NCI-H345 treated with DMSO at 0.1 percent for 48 hours (cell line): ENCODE data around the gene BACH2.

ENCODE experiments used
- DNase-seq: peaks from one replicate; lab custom pipeline; 2025; ENCODE audit not compliant: unreplicated experiment; lab: John Stamatoyannopoulos, UW

The BACH2 gene

DNA sequence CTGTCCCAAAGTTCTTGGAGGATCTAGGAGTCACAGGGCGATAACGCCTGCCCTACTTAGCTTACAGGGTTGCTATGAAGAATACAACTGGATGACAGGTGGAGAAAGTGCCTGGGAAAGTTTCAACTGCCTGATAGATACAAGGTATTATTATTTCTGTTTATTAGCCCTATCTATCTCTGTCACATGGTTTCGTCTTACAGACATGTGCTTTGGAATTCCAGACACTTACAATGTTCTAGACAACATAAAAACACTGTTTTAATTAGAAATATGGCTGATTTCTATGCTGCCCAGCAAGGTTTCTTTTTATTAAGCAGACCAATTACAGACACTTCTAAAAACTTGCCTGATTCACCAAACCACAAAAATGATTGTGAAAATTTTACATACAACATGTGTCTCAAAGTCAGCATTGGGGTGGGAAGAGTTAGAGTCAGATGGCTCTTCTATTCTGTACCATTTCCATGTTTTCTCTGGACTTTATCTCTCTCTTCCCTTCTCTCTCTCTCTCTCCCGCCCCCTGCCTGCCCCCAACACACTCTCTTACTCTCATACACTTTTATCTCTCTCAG, 352.4 kb downstream of the BACH2 start:
- DNase-seq: no peak

- DNase-seq: no peak
Observed at GRCh38 chr6:89942601-89943000, 354.0 kb downstream of the BACH2 start.

DNA sequence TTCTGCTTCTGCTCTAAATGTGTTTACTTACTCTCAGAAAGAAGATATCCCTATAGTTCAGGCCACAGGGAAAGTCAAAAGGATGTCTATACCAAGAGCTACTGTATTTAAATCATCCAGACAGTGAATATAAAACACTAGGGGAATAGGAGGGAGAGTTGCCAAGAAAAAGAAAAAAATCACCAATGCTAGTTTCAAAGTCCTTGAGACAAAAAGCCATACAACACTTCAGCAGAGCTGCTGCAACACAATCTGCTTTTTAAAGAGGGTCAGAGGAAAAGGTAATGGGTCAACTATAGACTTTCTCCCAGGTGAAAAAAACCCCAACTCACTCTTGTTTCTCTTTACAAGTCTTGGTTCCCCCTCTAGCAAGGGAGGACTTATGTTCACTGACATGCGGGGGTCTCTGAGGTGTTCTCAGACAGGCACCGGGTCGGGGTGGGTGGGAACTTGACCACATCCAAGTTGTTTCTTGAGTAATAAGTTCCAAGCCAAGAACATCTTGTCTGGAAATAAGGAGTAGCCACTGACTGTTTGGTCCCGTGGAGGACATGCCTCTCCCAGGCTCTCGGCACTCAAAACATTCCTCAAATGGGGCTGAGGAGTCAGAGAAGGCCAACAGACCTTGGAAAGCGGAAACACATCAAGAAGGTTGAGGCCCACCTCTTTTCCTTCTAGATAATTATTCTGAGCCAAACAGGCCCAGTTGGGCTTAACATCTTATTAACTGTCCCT, 354.7 kb downstream of the BACH2 start:
- DNase-seq: no peak

DNA sequence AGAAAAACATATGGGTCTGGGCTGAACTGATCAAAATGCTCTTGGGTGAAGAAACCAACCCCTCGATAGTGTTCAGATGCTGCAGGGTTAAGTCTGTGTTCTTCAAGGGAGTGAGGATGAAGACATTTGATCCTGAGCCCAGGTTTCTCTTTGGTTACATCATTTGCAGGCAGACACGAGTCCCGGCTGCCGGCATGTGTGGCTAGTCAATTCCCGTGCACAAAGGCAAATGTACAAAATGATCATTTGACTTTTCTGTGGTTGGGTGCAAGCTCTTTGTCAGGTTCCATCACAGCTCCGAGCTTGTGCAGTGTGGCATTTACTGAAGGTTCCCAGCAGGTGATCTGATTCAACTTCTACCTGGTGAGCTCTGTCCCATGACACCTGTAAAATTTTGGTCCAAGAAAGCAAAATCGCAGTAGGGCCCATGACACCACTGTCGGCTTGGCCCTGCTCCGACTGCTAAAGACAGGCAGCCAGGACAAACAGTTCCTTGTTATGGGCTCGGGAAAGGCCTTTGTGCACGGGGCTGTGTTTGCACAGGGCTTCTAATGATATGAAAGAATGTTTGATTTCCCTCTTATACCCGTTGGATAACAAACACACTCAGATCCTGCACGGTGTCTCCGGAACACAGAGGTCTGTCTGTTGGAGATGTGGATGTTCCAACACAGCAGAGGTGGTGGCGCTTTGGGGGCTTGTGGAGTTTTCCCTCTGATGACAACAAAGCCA, 355.4 kb downstream of the BACH2 start:
- peak; percentile 62 for DNase-seq

GRCh38 chr6:89940225-89941027, 356.2 kb downstream of the BACH2 start:
- peak; percentile 82 for DNase-seq

- no peak for DNase-seq
Observed at GRCh38 chr6:89939144-89939543, 357.5 kb downstream of the BACH2 start.

DNA sequence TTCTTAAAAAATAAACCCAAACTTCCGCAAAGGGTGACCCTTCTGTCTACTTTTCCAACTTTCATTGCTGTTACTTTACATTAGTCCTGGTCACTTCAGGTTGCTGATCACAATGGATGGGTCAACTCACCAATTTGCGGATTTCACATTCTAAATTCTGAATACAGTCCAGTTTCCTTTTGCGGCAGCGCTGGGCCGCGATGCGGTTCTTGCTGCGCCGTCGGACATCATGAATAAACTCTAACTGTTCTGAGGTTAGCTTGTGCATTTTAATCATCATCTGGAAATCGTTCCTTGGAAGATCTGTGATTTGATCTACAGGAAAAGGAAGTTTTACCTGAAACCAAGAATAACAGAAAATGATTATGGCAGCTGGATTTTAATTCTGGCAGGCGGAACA, 358.6 kb downstream of the BACH2 start:
- no peak for DNase-seq

DNA sequence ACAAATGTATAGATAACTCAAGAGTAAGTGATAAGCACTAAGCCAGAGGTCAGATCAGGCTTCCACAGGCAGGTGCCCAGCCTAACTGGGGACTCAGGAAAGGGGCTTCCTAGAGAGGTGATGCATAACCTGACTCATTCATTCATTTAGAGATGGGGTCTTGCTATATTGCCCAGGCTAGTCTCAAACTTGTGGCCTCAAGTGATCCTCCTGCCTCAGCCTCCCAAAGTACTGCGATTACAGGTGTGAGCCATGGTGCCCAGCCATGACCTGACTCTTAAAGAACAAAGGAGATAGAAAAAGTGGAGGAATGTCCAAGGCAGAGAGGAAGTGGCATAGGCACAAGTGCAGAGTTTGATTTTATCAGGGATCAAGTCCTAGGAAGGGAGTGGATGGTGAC, 360.5 kb downstream of the BACH2 start:
- DNase-seq: no peak

DNA sequence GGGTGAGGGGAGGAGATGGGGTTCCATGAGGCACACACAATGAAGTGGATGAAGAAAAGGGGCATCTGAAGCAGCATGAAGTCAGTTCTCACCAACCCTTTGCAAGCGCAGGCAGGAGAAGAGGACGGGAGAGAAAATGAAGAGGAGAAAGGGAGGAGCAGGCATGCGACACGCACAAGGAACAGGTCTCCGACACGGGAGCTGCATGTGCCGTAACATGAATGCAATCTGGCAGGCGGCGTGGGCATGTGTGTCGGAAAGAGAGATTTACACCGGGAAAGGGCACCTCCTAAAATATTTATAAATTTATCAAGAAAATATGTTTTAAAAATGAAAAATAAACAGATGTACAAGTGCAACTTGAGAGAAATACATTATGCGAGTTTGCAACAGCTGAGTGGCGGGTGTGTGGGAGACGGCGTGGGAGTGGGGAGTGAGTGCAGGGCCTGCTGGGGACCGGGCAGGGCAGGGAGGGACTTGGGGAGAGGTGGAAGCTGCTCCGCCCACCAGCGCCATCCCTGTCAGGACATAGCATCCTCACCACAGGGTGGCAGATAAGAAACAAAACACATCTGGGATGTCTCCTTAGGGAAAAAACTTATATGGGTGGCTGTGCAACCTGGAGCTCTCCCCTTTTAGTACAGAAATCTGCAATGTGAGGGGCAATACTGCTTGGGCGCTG, 361.8 kb downstream of the BACH2 start:
- DNase-seq: no peak

DNA sequence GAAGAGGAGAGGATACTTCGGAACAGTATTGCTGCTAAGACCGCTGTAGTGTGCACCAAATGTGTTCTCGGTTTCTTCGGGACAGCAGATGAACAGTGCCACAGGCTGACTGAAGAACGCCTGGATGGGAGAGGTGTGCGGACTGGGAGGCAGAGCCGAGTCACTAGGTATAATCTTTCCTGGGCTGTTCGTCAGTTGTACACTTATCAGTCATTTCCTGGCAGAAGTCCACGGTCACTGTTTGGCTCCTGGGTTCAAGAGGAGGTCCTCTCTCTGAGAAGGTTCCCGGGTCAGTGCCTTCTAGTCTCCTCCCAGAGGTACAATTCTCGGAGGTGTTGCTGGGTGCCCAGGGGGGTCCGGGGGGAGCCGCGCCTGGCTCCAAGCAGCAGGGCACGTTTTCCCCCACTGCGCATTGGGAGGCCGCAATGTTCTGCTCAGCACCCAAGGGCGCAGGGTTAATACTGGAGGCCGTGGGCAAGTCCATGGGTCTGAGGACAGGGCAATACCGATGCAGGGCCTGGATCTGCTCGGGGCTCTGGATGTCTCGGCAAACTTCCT, 364.3 kb downstream of the BACH2 start:
- no peak for DNase-seq

- no peak for DNase-seq
Observed at GRCh38 chr6:89930789-89931188, 365.9 kb downstream of the BACH2 start.

- no peak for DNase-seq
Observed at GRCh38 chr6:89928604-89929003, 368.0 kb downstream of the BACH2 start.

DNA sequence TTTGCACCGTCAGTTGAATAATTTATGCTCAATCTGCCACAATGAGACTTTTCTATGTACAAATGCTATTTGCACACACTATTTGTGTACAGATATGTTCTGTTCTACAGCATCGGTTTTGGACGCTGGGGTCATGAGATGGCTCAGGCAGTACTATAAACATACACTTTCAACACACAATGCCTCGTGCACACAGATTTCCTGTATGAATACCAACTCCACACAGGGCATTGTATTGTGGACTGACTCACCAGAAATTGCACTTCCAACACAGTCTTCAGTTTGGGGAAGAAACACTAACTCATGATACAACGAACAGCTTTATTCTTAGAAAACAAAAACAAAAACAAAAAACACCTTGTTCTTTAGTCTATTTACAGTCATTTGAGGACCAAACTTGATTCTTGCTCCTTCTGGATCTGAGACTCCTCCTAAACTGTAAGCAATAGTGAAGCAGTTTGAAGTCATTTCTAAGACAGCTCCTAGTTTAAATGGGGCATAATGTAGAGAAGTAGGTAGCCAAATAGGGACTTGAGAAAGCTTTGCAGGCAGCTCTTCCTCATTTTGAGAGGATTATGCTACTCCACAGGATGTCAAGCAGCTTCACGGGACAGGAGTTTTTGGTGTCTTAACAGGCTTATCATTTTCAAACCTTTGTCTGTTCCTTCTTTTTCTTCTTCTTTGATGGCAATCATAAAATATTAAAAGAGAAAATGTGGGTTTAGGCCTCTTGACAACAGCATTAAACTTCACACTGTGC, 368.7 kb downstream of the BACH2 start:
- DNase-seq: no peak

GRCh38 chr6:89927264-89927663, 369.4 kb downstream of the BACH2 start:
- no peak for DNase-seq

DNA sequence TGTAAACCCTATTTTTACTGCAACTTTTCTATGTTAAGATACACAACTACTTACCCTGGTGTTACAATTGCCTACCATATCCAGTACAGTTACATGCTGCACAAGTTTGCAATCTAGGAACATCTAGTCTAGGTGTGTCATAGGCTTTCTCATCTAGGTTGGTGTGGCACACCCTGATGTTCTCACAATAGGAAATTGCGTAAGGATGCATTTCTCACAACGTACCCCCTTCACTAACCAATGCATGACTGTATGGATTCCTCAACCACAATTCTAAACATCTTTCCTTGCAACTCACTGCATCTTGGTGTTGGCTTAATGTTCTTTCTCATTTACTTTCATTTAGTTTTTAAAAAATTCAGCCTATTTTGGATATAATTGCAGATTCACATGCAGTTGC, 370.8 kb downstream of the BACH2 start:
- DNase-seq: no peak

DNA sequence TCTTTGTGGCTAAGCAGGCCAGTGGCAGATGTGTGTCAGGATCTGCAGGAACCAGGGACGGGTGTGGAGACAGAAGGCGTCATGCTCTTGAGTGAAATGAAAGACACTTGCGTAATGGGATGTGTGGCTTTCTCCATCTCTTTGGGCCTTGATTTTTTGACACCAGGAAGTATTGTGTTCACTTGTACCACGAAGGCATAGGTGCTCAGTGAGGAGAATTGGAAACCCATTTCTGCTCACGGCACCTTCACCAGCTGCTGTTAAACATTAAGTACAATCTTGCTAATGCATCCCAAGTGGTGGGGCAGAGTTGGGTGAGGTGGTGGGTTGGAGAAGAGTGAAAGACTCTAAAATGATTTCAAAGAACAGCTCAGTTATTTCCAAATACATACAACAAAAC, 372.4 kb downstream of the BACH2 start:
- DNase-seq: no peak

DNA sequence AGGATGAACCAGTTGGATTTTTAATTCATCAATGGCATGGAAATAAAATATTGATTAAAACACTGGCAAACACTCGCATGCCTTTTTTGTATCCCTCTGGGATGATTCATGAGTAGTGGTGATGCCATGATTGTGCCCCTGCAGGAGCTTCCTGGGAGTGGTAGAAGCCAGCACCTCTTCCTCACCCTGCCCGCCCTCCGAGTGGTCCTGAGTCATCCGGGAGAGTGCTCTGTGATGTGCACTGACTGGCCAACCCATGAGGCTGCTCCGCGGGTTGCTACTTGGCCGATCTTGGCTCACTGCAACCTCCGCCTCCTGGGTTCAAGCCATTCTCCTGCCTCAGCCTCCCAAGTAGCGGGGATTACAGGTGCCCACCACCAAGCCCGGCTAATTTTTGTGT, 375.0 kb downstream of the BACH2 start:
- no peak for DNase-seq

GRCh38 chr6:89921197-89921596, 375.4 kb downstream of the BACH2 start:
- DNase-seq: no peak

DNA sequence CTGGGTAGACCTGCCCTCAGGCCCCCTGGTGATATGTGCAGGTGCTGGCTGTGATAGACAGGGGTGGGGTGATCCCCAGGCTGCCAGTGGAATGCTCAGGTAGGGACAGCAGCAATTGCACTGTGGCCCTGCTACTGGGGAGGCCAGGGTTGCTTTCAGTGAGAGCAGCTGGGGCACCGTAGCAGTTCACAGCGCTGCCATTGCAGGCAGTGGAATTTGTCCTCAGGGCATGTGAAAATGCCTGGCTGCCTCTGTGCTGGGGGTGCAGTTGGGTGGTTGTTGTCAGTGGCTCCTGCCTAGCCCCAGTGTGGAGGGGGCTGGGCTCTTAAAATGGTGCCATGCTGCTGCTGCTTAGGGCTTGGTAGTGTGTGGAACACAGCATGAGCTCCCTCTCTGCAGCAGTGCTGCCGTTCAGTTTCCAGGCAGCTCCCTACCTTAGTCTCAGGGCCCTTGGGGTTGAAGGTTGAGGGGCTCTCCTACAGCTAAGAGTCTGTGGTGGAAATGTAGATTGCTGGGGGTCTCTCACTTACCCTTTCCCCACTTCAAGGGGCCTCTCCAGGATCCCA, 378.8 kb downstream of the BACH2 start:
- DNase-seq: no peak

- DNase-seq: no peak
Observed at GRCh38 chr6:89917216-89917615, 379.4 kb downstream of the BACH2 start.
